ENCODE results near the gene CADPS2.

Gene CADPS2

DNA sequence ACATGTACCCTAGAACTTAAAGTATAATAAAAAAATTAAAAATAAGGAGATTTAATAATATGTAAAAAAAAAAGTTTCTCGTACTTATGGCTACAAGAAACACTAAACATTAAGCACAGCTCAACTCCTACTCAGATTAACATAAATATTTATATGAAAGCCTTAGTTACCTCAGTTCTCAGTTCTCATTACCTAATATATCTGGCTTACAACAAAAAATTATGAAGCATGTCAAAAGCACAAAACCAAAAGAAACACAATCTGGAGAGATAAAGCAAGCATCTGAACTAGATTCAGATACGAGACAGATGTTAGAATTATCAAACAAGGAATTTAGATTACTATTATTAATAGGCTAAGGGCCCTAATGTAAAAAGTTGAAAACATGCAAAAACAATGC lies 227.4 kb downstream of the CADPS2 start:
- no peak for ATAC-seq (ENCODE audit: insufficient read depth, low read depth)
- Histone ChIP-seq H4K20me1 (ENCODE audit: insufficient read depth, low read length) (no peaks in the 10 kb centered on the region), H3K9me3 (ENCODE audit: insufficient read depth, low read length, severe bottlenecking) (no peaks in the 10 kb centered on the region), H3K79me2 (ENCODE audit: insufficient read depth, low read length) (no peaks in the 10 kb centered on the region), H2AFZ (ENCODE audit: low read depth, low read length) (no peak overlapping the region), H3K4me1 (ENCODE audit: insufficient read depth, low read length) (no peaks in the 10 kb centered on the region), H3K4me3 (ENCODE audit: low read depth in 1 of 2, low read length in 2 of 2) (no peak overlapping the region), H3K27ac (ENCODE audit: low read length) (no peak overlapping the region), H3K27me3 (ENCODE audit: insufficient read depth, low read length, poor library complexity) (no peaks in the 10 kb centered on the region), H3K9ac (ENCODE audit: low read depth, low read length) (no peak overlapping the region), H3K36me3 (ENCODE audit: insufficient read depth, low read length) (no peaks in the 10 kb centered on the region), H3K4me2 (ENCODE audit: insufficient read depth, low read length) (no peak overlapping the region)
- DNase-seq, result no peak
- TF ChIP-seq, protein P1, sequence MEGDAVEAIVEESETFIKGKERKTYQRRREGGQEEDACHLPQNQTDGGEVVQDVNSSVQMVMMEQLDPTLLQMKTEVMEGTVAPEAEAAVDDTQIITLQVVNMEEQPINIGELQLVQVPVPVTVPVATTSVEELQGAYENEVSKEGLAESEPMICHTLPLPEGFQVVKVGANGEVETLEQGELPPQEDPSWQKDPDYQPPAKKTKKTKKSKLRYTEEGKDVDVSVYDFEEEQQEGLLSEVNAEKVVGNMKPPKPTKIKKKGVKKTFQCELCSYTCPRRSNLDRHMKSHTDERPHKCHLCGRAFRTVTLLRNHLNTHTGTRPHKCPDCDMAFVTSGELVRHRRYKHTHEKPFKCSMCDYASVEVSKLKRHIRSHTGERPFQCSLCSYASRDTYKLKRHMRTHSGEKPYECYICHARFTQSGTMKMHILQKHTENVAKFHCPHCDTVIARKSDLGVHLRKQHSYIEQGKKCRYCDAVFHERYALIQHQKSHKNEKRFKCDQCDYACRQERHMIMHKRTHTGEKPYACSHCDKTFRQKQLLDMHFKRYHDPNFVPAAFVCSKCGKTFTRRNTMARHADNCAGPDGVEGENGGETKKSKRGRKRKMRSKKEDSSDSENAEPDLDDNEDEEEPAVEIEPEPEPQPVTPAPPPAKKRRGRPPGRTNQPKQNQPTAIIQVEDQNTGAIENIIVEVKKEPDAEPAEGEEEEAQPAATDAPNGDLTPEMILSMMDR (IDR thresholded peaks at IDR 0.05; ENCODE audit: borderline replicate concordance, extremely low read depth, low read length, poor library complexity, severe bottlenecking), result no peak
- no peak for TF ChIP-seq EZH2 (IDR thresholded peaks at IDR 0.05; ENCODE audit: borderline replicate concordance, low read depth, low read length, severe bottlenecking)

DNA sequence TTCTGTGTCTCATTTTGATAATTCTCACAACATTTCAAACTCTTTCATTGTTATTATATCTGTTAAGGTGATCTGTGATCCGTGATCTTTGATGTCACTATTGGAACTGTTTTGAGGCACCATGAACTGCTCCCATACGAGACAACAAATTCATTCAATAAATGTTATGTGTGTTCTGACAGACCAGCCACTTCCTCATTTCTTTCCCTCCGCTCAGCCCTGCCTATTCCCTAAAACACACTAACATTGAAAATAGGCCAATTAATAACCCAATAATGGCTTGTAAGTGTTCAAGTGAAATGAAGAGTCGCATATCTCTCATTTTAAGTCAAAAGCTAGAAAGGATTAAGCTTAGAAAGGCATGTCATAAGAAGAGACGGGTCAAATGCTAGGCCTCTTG lies 232.6 kb downstream of the CADPS2 start:
- Histone ChIP-seq H3K4me3 (ENCODE audit: low read depth in 1 of 2, low read length in 2 of 2) (no peak overlapping the region), H4K20me1 (ENCODE audit: insufficient read depth, low read length) (no peaks in the 10 kb centered on the region), H3K27me3 (ENCODE audit: insufficient read depth, low read length, poor library complexity) (no peaks in the 10 kb centered on the region), H3K4me1 (ENCODE audit: insufficient read depth, low read length) (no peaks in the 10 kb centered on the region), H3K9ac (ENCODE audit: low read depth, low read length) (no peak overlapping the region), H3K4me2 (ENCODE audit: insufficient read depth, low read length) (no peak overlapping the region), H3K9me3 (ENCODE audit: insufficient read depth, low read length, severe bottlenecking) (no peaks in the 10 kb centered on the region), H3K79me2 (ENCODE audit: insufficient read depth, low read length) (no peaks in the 10 kb centered on the region), H3K27ac (ENCODE audit: low read length) (no peak overlapping the region), H3K36me3 (ENCODE audit: insufficient read depth, low read length) (no peaks in the 10 kb centered on the region), H2AFZ (ENCODE audit: low read depth, low read length) (no peak overlapping the region)
- no peak for DNase-seq
- TF ChIP-seq, protein P1 (IDR thresholded peaks at IDR 0.05; ENCODE audit: borderline replicate concordance, extremely low read depth, low read length, poor library complexity, severe bottlenecking), result no peak
- no peak for TF ChIP-seq EZH2 (IDR thresholded peaks at IDR 0.05; ENCODE audit: borderline replicate concordance, low read depth, low read length, severe bottlenecking)
- no peak for ATAC-seq (ENCODE audit: insufficient read depth, low read depth)

DNA sequence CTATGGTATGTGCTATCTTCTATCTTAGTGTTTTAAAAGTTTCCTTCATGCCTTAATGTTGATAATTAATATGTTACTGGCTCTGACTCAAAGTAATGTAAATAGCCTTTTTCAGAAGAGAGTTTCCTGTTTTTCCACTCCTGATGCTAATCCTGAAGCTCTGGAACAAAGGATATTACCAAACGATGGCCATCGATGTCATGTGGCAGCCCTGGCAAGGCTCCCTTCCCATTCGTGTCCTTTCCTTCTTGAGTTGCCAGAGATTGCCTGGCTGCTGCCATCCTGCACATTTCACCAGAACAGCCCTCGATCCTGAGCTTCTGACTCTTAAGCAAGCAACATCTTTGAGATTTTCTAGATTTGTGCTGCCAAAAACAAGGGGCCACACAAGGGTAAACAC lies 233.4 kb downstream of the CADPS2 start:
- Histone ChIP-seq H3K9me3 (ENCODE audit: insufficient read depth, low read length, severe bottlenecking) (no peaks in the 10 kb centered on the region), H3K79me2 (ENCODE audit: insufficient read depth, low read length) (no peaks in the 10 kb centered on the region), H3K4me2 (ENCODE audit: insufficient read depth, low read length) (no peak overlapping the region), H3K36me3 (ENCODE audit: insufficient read depth, low read length) (no peaks in the 10 kb centered on the region), H3K9ac (ENCODE audit: low read depth, low read length) (no peak overlapping the region), H3K27ac (ENCODE audit: low read length) (no peak overlapping the region), H3K4me1 (ENCODE audit: insufficient read depth, low read length) (no peaks in the 10 kb centered on the region), H2AFZ (ENCODE audit: low read depth, low read length) (no peak overlapping the region), H3K27me3 (ENCODE audit: insufficient read depth, low read length, poor library complexity) (no peaks in the 10 kb centered on the region), H4K20me1 (ENCODE audit: insufficient read depth, low read length) (no peaks in the 10 kb centered on the region), H3K4me3 (ENCODE audit: low read depth in 1 of 2, low read length in 2 of 2) (no peak overlapping the region)
- TF ChIP-seq, protein P1 (IDR thresholded peaks at IDR 0.05; ENCODE audit: borderline replicate concordance, extremely low read depth, low read length, poor library complexity, severe bottlenecking), result no peak
- TF ChIP-seq EZH2 (IDR thresholded peaks at IDR 0.05; ENCODE audit: borderline replicate concordance, low read depth, low read length, severe bottlenecking), result no peak
- DNase-seq (no peak), ATAC-seq (ENCODE audit: insufficient read depth, low read depth) (no peak)

DNA sequence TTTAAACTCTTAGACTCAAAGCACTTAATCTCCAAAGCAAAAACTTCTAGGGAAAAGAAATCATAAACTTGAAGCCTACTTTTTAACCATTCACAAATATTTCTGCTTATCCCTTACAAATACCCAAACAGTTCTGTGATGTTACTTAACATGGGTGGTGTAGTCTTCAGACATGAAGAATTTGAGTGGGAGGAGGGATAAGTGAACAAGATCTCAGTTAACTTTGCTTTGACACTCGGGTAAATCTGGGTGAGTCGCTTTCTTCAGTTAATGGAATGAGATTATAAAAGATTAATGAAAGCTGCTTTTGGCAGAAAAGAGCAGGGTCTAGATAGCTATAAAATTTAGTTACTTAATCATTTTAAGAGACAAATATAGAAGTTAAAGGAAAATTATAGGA lies 234.8 kb downstream of the CADPS2 start:
- no peaks in the 10 kb centered on the region for H3K27me3 ChIP-seq (ENCODE audit: insufficient read depth, low read length, poor library complexity)
- TF ChIP-seq EZH2 (IDR thresholded peaks at IDR 0.05; ENCODE audit: borderline replicate concordance, low read depth, low read length, severe bottlenecking), result no peak
- TF ChIP-seq, protein P1 (IDR thresholded peaks at IDR 0.05; ENCODE audit: borderline replicate concordance, extremely low read depth, low read length, poor library complexity, severe bottlenecking), result no peak
- H3K4me1 ChIP-seq (ENCODE audit: insufficient read depth, low read length), result no peaks in the 10 kb centered on the region
- no peaks in the 10 kb centered on the region for H3K79me2 ChIP-seq (ENCODE audit: insufficient read depth, low read length)
- H3K36me3 ChIP-seq (ENCODE audit: insufficient read depth, low read length), result no peaks in the 10 kb centered on the region
- DNase-seq (no peak), ATAC-seq (ENCODE audit: insufficient read depth, low read depth) (no peak)
- no peaks in the 10 kb centered on the region for H4K20me1 ChIP-seq (ENCODE audit: insufficient read depth, low read length)
- no peak overlapping the region for H3K9ac ChIP-seq (ENCODE audit: low read depth, low read length)
- no peaks in the 10 kb centered on the region for H3K9me3 ChIP-seq (ENCODE audit: insufficient read depth, low read length, severe bottlenecking)
- H3K27ac ChIP-seq (ENCODE audit: low read length), result no peak overlapping the region
- H2AFZ ChIP-seq (ENCODE audit: low read depth, low read length), result no peak overlapping the region
- no peak overlapping the region for H3K4me2 ChIP-seq (ENCODE audit: insufficient read depth, low read length)
- no peak overlapping the region for H3K4me3 ChIP-seq (ENCODE audit: low read depth in 1 of 2, low read length in 2 of 2)
